Sigmoid colon (tissue), 7 donors: ENCODE results near the gene CBY3. TPM values are rescaled to one million over a fixed set of nuclear protein-coding genes. Genes with fewer than 3 reads are reported as not detected.
A peak's percentile ranks its signal among the peaks of the same experiment; 100 is the strongest.
"Not testable (repeated sequence)": the region's sequence is repeated elsewhere in the genome, so short reads cannot be mapped to it uniquely, and the experiment has no call there.

Experiments
- DNase-seq: peaks from one replicate; pipeline ENCODE4 v3.0.0-alpha.2; 2019
- H3K27ac ChIP-seq, 4 donors: fragments of 200-600 bp; sonication (generic); one replicate each; pipeline ENCODE4 v1.5.1; 2016 to 2019; ENCODE audit warnings: mild to moderate bottlenecking in 1 of 4
- H3K27me3 ChIP-seq, 3 donors: fragments of 200-600 bp; sonication (generic); one replicate each; pipeline ENCODE4 v1.5.1; 2019; ENCODE audit warnings: mild to moderate bottlenecking in 1 of 3
- H3K36me3 ChIP-seq, 4 donors: fragments of 200-600 bp; sonication (generic); one replicate each; pipeline ENCODE4 v1.5.1; 2016 to 2019
- H3K4me1 ChIP-seq, 4 donors: fragments of 200-600 bp; sonication (generic); one replicate each; pipeline ENCODE4 v1.5.1; 2017 to 2019
- H3K4me3 ChIP-seq, 4 donors: fragments of 200-600 bp; sonication (generic); one replicate each; pipeline ENCODE4 v1.5.1; 2017 to 2019; ENCODE audit warnings: mild to moderate bottlenecking in 2 of 4, moderate library complexity in 1 of 4
- H3K9me3 ChIP-seq, 4 donors: fragments of 200-600 bp in 3 of 4; sonication (generic) in 3 of 4; one replicate each; pipeline versions ENCODE4 v1.5.1 to v1.6.1; 2013 to 2019
- CTCF ChIP-seq, 4 experiments: fragments of 450-650 bp in 3 of 4; fragments of 200-600 bp in 1 of 4; IDR thresholded peaks; one replicate each; pipeline ENCODE4 v1.5.1; 2016 to 2019; ENCODE audit warnings: antibody characterized with exemption in 4 of 4, mild to moderate bottlenecking in 3 of 4, moderate library complexity in 2 of 4
- EP300 ChIP-seq, 4 donors: sonication (generic); formaldehyde crosslinking; IDR thresholded peaks; one replicate each; pipeline ENCODE4 v1.6.1; 2017; ENCODE audit warnings: antibody characterized with exemption in 4 of 4
- POLR2A ChIP-seq, 2 donors: fragments of 450-650 bp; IDR thresholded peaks; one replicate each; pipeline ENCODE4 v1.6.1; 2016; ENCODE audit warnings: antibody characterized with exemption in 2 of 2, mild to moderate bottlenecking in 2 of 2, moderate library complexity in 2 of 2
- POLR2AphosphoS5 ChIP-seq, 4 donors: sonication (generic); formaldehyde crosslinking; IDR thresholded peaks; one replicate each; pipeline ENCODE4 v1.6.1; 2017; ENCODE audit warnings: antibody characterized with exemption in 4 of 4
- WGBS, 2 donors: extraction: QIAGEN DNeasy Blood & Tissue Kit; methylation state at CpG; one replicate each; pipeline ENCODE4 v1.1.7; 2013; 5-methylcytosine and 5-hydroxymethylcytosine counted together
- intact Hi-C: fragments of 100-400 bp; cut with DNase I; formaldehyde crosslinking; loops from one replicate; pipeline ENCODE4 v1.15.1; 2023
- polyA plus RNA-seq, 3 donors: library from polyadenylated mRNA; stranded (reverse); fragments of 200-250 nt; gene quantifications; one replicate each; pipeline ENCODE4 v1.2.3, GENCODE V29; 2013
- total RNA-seq, 4 donors: library from RNA; depleted of rRNA; stranded (reverse); fragments of >200 nt; gene quantifications; one replicate each; pipeline ENCODE4 v1.1.0, GENCODE V29; 2016
- donor health status: healthy with polysubstance abuse.
- donor health status: Bipolar disorder and iron deficiency.
- donor health status: healthy.

The CBY3 gene
- total and polyA plus RNA-seq, 7 donors = 0.13 to 0.66 TPM; not detected in 5

GRCh38 chr5:179649166-179649703, 31.6 kb downstream of the CBY3 start:
- WGBS, 2 donors = 85 to 89% methylated on average over 10 of the region's 10 CpGs
- H3K4me1 ChIP-seq, H3K4me3 ChIP-seq, H3K9me3 ChIP-seq, H3K27me3 ChIP-seq, DNase-seq, intact Hi-C loops, H3K36me3 ChIP-seq, H3K27ac ChIP-seq: not testable (repeated sequence)

DNA sequence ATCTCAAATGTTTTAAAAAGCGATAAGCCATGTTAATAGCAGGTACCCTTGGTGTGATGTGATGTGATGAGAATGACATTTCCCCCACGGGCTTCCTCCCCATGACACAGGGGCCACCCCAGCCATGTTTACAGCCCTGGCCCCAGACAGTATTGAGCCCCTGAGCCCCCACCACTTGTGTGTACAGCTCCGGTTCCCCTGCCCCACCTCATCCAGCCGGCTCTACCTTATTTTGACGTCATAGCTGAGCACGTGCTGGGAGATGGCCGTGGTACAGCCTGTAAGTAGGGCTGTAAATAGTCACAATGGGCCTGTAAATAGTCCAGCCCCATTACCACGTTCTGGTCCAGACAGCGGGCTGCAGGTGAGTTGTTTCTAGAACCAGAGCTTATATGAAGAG, 32.4 kb downstream of the CBY3 start:
- H3K27ac ChIP-seq = no peak overlapping the region
- no peaks in the 10 kb centered on the region for H3K36me3 ChIP-seq
- H3K4me3 ChIP-seq = no peak overlapping the region
- 73 to 82% methylated on average over 9 of the region's 9 CpGs for WGBS, 2 donors
- H3K9me3 ChIP-seq = no peaks in the 10 kb centered on the region
- no peaks in the 10 kb centered on the region for H3K27me3 ChIP-seq
- TF ChIP-seq CTCF (IDR thresholded peaks at IDR 0.05) = no peak
- no peak for TF ChIP-seq POLR2A (IDR thresholded peaks at IDR 0.05)
- no peak for TF ChIP-seq EP300 (IDR thresholded peaks at IDR 0.05)
- no peak for TF ChIP-seq POLR2AphosphoS5 (IDR thresholded peaks at IDR 0.05)
- H3K4me1 ChIP-seq = no peaks in the 10 kb centered on the region
- intact Hi-C loops = no loop called here
- DNase-seq = no peak

- WGBS, 2 donors = 86 to 90% methylated on average over 4 to 5 of the region's 5 CpGs
- H3K9me3 ChIP-seq, DNase-seq, H3K4me1 ChIP-seq, H3K27ac ChIP-seq, H3K36me3 ChIP-seq, intact Hi-C loops, H3K4me3 ChIP-seq, H3K27me3 ChIP-seq: not testable (repeated sequence)
Measured at GRCh38 chr5:179644766-179645165, 36.1 kb downstream of the CBY3 start.

DNA sequence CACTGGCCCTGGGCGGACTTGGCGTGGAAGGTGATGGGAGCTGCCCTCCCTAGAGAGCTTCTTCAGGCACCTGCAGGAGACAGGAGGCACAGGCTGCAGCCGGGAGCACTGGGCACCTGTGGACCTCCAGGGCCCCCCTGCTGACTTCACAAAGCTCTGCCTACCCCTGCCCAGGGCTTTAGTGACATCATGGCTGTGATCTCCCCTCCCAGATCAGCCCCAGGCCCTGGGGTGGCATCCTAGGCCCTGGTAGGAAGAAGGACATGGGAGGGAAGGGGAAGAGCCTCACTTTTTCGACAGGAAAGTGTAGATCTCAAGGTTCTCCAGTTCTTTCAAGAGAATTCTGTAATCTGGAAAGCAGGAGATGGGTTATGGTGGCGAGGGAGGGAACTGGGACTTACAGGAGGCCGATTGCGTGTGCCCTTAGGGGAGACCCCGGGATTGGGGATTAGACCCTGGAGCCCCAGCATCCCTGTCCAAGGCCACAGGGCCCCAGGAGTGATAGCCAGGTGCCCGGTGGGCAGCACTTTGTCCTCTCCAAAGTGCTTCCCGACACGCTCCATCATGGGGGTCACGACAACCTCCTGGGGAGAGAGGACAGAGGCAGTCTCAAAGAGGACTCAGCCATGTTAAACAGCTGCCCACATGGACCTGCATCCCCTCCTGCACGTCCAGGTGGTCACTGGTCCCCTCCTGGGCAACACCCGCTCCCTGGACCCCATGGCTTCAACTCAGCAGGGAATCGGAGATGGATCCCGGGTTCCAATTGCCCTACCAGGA, 37.5 kb downstream of the CBY3 start:
- H3K9me3 ChIP-seq, H3K27me3 ChIP-seq, H3K4me3 ChIP-seq, H3K27ac ChIP-seq, H3K36me3 ChIP-seq, H3K4me1 ChIP-seq, intact Hi-C loops: not testable (repeated sequence)
- DNase-seq = peak; percentile 41
- 85 to 89% methylated on average over 16 of the region's 16 CpGs for WGBS, 2 donors

DNA sequence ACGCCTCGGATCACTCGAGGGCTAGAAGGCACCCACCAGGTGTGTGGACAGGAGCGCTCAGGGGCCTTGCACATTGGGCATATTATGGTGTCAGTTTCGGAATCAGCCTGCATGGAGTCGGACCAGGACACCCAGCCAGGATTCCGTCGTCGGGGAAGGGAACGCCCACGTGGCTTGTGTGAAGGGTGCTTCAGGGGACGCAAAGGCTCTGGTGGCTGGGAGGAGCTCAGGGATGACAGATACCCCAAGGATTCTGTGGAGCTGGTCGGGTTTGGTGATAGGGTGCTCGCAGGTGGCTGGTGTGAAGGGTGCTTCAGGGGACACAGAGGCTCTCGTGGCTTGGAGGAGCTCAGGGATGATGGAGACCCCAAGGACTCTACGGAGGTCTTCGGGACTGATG, 38.2 kb downstream of the CBY3 start:
- WGBS, 2 donors = 86 to 88% methylated on average over 17 of the region's 17 CpGs
- H3K27ac ChIP-seq, H3K36me3 ChIP-seq, H3K9me3 ChIP-seq, intact Hi-C loops, H3K4me1 ChIP-seq, H3K27me3 ChIP-seq, H3K4me3 ChIP-seq: not testable (repeated sequence)
- peak; percentile 17 for DNase-seq

DNA sequence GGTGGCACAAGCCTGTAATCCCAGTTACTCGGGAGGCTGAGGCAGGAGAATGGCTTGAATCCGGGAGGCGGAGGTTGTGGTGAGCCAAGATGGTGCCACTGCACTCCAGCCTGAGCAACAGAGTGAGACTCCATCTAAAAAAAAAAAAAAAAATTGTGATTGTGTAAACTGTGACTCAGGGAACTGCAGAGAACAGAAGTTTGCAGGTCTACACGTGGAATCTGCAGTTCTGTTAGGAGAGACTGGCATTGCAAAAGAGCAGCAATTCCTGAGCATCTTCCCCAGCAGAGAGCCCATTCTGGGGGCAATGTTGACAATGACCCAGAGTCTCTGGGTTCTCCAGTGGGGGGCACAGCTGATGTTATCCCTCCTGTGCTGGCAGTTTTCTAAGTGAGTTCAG, 39.1 kb downstream of the CBY3 start:
- no CpG with 5 or more reads among the region's 4 CpGs for WGBS, 2 donors
- H3K9me3 ChIP-seq, H3K27ac ChIP-seq, intact Hi-C loops, DNase-seq, H3K27me3 ChIP-seq, H3K36me3 ChIP-seq, H3K4me3 ChIP-seq, H3K4me1 ChIP-seq: not testable (repeated sequence)

- 95 to 96% methylated on average over 11 of the region's 11 CpGs for WGBS, 2 donors
- H3K27ac ChIP-seq, intact Hi-C loops, H3K27me3 ChIP-seq, H3K9me3 ChIP-seq, H3K4me1 ChIP-seq, H3K36me3 ChIP-seq, H3K4me3 ChIP-seq: not testable (repeated sequence)
- DNase-seq = peak; percentile 28
Measured at GRCh38 chr5:179639296-179639695, 41.5 kb downstream of the CBY3 start.

DNA sequence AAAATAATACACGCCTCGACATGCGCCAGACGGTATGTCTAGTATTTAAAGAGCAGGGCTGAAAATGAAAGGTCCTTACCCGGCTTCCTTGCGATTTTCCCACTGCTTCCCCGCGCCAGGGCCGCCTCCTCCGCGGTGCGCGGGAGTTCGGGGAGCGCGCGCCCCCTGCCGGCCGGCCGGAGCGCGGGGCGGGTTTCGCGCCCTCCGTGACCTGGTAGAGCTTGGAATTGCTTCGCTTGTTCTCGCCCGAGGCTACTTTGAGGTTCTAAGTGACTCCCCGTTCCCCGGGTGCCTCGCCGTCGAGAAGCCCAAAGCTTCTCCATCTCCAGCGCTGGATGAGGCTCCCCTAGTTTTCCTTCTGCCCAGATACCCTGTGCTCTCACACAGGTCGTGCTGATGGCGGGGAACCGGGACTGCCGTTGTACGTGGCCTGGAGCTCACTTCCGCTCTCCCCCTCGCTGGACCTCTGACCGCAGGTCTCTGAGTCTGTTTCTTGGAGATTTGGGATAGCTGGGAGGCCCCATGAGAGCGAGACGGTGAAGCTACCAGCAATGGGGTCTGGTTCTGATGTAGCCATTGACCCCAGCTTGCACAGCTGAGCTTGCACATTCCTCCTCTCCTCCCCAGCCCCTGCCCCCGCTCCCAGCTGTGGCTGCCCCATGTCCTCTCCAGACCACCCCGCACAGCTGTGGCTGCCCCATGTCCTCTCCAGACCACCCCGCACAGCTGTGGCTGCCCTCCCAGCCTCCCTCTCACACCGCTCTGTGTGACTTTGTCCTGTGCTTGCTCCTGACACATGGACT, 46.3 kb downstream of the CBY3 start:
- H3K4me3 ChIP-seq, H3K27me3 ChIP-seq, intact Hi-C loops, H3K4me1 ChIP-seq, H3K36me3 ChIP-seq, DNase-seq, H3K9me3 ChIP-seq: not testable (repeated sequence)
- 10% methylated on average over 9 of the region's 49 CpGs; no CpG with 5 or more reads in 1 of the 2 donors for whole genome bisulfite sequencing, 2 donors
- peak overlapping the region in 1 of 4 donors; percentile 68 for H3K27ac ChIP-seq

- Histone ChIP-seq H3K4me3 (peak overlapping the region; percentile 23 to 42 (median 36)), H3K27ac (peak overlapping the region; percentile 47 to 67 (median 60))
- H3K27me3 ChIP-seq, intact Hi-C loops, H3K4me1 ChIP-seq, H3K9me3 ChIP-seq, H3K36me3 ChIP-seq: not testable (repeated sequence)
- peak; percentile 33 for DNase-seq
- WGBS, 2 donors = 21 to 69% methylated on average over 19 of the region's 38 CpGs
Measured at GRCh38 chr5:179633501-179634369, 47.1 kb downstream of the CBY3 start.
